HG02571 (cell line): ENCODE measurements around the gene SKAP1.
"Not testable (repeated sequence)": the region's sequence is repeated elsewhere in the genome, so short reads cannot be mapped to it uniquely, and the experiment has no call there.

Experiments
- ATAC-seq: cut with Tn5 transposase; IDR thresholded peaks from one replicate; pipeline ENCODE4 v1.9.1; 2021; ENCODE audit warnings: mild to moderate bottlenecking, moderate library complexity; ENCODE audit not compliant: unreplicated experiment

SKAP1 gene

DNA sequence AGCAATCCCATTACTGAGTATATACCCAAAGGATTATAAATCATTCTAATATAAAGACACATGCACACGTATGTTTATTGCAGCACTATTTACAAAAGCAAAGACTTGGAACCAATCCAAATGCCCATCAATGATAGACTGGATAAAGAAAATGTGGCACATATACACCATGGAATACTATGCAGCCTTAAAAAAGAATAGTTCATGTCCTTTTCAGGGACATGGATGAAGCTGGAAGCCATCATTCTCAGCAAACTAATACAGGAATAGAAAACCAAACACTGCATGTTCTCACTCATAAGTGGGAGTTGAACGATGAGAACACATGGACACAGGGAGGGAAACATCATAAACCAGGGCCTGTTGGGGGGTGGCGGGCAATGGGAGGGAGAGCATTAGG lies 19.3 kb upstream of the SKAP1 start:
- ATAC-seq = not testable (repeated sequence)

DNA sequence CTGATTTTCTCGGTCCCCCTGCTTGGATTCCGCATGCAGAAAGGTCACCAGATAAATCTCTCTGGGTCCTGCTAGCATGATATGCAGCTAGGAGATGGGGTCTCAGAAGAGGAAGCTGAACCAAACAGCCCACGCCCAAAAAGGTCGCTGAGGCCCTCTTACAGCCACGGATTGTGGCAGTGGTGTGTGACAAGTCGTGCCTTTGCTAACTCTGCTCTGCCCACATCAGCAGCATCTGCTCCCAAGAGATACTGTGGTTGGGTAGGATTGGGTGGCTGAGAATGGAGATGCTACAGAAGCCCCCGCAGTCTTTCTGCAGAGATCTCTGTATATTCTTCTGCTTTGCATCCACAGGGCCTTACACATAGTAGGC lies 15.2 kb upstream of the SKAP1 start:
- ATAC-seq = no peak

DNA sequence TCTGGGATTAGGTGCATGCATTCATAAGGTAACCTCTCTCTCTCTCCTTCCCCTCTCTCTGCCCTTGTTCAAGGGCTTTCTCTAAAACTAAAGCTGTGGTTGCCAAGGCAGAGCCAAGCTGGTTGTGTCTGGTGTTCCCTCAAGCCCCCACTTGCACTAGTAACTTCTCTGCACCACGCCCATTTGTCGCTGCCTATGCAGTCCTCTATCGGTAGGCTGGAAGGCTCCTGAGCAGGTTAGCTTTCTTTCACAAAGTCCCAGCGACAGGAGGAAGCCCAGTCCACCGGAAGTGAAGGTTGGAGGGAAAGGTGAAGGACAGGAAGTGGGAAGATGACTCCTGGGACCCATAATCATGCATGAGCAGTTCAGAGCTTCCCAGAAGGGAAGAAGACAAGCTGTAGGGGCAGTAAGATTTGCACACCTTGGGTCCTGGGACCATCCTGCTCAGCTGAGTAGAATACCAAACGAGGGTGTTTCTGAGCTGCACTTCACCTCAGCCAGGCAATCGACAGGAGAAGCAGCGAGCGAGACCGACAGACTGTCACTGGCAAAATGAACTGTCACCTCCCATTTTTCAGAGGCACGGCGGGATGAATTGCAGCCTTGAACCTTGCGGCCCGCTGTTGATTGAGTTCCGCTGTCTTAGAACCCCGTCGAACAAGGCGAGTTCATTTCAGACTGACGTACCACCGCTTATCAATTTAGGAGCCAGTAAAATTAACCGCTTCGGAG lies 14.7 kb upstream of the SKAP1 start:
- no peak for ATAC-seq

DNA sequence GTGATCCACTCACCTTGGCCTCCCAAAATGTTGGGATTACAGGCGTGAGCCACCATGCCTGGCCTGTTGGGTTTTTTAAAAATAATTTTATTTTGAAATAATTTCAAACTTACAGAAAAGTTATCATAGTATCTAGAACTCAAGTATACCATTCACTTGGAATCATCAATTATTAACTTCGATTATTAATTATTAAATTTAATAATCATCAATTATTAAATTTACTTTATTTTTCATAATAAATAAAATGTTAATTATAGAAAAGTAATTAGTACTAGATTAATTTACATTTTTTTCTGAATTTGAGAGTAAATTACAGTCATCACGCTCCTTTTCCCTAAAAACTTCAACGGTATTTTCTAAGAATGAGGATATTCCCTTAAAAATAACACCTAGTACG lies 13.7 kb upstream of the SKAP1 start:
- ATAC-seq = no peak

DNA sequence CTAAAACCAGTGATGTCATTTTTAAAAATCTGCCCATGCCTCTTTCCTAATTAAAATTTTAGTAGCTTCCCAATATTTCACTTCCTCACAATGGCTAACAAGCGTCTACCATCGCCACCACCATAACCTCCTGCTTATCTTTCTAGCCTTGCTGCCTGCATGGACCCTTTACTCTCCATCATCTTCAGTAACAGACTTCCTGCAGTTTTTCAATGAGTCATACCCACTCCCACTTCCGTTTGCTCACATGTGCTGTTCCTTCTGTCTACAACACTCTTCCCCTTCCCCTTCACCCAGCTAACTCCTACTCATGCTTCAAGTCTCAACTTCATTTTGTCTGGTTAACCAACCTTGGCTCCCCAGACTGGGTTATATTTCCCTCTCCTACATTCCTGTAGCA lies 12.8 kb upstream of the SKAP1 start:
- ATAC-seq = no peak

DNA sequence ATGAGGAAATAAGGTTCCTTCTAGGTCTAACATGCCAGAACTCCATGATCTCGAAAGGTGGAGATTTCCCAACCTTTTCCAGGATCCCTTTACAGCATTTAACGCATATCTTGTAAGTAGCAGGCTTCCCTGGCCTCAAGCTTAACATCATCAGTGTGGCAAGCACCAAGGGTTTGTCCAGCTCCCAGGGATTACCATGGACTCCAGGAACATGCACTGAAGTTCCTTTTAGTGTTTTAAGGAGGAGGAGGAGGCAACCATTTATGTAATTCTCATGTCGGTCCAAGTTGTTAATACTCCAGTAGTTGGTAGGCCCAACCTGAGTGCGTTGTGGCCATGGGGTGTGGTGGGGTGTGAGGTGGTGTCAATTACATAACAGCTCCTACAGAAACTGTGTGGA lies 11.8 kb upstream of the SKAP1 start:
- no peak for ATAC-seq

DNA sequence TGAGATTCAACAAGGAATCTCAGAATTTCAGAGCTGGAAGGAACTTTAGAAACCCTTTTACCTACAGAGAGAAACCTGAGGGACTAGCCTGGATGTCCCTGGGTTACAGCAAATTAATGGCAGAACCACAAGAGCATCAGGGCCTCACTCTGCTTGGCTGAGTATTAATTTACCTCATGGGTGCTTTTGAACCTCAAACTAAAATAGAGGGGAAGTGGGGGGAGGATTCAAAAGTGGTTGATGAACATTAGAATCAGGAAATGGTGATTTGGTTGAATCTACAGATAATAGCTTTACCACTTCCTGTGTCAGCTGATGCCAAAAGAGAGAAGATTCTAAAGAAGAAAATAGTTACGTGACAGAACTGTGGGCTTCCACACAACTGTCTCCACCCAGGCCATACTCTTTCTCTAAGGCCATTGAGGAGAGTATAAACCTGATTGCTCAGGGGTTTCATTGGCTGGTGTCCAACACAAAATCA lies 11.3 kb upstream of the SKAP1 start:
- ATAC-seq = no peak

DNA sequence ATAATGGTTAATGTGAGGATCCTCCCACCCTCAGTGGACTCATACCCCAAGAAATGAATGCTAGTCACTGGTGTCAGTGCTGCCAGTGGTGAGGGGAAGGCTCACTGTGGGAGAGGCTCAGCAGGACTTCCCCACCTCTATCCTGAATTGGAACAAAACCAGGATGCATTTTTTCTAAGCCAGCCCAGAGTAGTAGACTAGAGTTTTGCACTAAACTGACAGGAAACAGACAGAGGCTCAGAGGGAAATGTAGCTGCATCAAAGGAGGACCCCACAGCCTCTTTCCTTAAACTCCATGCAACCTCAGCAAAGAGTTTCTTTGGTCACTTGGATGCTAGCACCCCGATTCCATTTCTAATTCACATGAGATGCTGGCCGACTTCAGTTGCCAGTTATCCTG lies 10.7 kb upstream of the SKAP1 start:
- no peak for ATAC-seq

DNA sequence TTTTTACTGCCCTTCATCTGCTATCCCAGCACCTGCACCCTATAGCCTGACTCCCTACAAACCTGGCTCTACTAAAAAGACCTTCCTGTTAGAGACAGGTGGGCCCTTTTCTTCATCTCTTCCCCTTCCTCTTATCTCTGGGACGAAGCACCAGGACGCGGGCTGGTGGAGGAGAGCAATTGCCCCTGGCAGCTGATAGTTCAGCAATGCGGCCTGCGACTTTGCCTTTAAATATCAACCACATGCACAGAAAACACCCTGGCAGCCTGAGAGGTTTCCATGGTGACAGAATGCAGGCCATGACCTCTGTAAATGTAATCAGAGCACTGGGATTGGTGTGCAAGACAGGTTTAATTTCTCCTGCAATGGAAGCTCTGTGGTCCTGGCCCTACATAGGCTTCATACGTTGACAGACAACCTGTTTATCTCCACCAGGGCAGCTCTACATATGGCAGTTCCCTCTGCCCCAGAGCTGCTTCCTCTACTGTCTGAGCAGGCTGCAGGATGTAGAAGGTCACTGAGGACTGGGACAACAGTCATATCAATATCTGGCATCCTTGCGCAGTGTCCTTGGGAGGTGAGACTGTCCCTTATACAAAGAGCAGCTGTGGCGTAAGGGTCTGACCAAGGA lies 10.0 kb upstream of the SKAP1 start:
- no peak for ATAC-seq

DNA sequence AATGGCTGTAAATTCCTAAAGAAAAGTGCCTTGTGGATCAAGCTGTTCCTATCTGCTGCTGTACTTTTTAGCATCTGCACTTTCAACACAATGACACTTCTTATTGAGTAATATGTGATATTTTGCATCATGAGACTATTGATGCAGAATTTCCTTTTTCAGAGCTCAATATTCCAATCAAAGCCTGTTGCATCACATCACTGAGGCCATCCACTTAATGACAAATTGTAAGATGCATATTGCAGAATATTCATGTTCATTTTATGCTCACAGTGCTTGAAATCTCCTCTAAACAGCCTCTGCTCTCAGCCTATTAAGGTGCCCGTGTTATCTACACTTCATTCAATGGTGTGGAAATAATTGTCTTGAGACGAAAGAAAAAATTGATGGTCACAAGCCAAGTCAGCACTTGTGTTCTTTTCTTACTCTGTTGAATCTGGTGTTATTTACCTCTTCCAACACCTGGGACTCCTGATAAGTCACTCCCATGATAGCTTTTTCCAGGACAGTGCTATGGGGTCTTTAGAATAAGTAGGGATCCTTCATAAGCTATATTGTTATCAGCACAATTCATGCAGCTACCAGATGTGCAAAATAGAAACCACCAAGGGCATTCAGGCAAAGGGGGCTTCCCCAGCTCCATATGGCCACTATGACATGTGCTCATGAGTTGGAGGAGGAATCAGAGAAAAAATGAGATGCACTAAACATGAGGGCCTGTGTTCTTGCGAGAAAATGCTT lies 9.3 kb upstream of the SKAP1 start:
- ATAC-seq = no peak

DNA sequence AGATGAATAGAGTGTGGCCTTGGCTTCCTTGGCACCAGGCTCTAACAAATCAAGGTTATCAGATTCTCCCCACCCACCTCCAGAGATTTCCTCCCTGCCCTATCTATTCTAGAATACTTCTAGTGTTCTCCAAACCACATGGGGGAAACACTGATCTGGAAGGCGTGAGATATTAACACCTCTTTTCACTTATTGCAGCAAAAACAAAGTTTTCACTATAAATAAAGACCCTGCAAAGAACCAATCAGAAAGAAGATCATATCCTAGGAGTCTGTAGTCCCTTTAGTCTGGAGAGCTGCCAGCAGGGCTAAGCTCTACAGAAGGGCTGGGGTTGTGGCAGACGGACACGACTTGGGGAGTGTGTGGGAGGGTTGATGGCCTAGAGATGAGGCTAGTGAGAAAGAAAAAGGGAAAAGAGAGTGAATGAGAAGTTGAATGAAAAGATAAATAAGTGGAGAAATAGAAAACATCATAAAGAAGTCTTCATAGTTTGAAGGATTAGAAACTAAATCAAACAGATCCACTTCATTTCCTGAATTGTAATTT lies 8.6 kb upstream of the SKAP1 start:
- ATAC-seq = no peak

DNA sequence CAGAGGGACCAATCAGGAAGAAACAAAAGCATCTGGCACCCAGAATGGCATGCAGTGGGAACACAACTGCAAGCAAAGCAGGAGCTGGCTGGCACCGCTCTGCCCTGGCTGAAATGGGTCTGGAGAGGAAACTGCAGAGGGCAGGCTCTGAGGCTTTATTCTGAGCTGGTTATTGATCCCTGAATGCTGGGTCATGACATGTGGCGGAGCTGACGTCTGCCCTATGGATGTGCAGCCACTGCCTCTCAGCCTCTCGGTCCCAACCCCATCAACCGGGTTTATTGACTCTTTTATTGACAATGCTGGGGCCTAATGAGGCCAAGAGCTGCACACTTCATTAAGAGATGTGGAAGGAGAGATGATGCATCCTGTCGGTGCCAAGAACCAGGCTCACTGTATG lies 3.9 kb upstream of the SKAP1 start:
- ATAC-seq = no peak

DNA sequence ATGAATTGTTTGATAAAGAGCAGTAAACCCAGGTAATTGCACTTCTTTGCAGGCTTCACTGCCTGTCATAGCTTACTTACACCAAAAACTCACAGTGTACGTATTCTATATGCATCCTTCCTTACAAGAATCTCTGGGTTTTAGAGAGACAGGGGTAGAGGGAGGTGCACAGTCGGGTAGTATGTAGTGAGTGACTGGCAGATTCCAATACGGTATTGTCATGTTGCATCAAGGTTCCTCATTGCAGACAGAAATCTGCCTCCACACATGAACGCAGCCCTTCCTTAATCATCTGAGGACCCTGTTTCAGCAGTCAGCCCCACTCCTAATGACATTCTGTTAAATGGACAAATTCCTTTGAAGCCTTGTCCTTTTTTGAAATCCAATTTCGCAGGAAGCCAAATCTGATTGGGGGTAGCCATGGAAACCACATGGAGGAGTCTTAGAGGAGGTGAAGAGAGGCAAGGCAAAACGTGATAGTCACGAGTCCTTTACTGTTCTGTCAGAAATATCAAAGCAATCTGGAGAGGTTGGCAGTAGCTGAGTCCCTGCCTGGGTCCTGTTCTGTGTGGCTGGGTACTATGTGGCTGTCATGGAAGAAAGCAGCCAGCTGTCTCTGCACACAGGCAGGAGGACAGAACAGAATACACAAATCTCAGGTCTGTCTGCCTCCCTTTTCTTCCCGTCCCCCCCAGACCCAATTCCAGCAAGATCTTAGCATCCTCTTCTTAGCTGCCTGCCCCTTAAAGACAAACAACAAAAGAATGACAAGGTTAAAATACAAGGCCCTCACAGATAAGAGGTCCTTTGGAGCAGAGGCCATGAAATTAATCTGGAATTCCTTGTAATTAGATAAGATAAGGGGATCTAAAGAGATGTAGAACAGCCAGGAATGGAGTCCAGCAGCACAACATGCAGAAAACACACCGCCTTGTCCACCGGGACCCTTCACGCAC lies 3.1 kb upstream of the SKAP1 start:
- ATAC-seq = no peak

DNA sequence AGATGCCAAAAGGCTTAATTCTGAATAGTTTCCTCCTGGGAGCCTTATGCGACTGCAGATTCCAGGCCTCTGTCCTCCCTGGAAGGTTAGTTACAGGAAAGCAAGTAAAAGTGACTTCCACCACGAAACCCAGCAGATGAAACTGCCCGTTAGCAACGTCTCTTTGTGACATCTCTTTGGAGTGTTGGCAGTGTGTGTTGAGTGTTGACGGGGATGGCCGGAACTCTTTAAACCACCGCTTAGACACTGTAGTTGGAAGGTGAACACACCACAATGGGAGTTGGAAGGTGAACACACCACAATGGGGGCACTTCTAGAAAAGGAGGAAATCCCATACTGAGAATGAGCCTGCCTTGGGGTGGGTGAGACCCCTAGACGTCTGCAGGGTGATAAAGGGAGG lies 858 bp downstream of the SKAP1 start:
- ATAC-seq = no peak

DNA sequence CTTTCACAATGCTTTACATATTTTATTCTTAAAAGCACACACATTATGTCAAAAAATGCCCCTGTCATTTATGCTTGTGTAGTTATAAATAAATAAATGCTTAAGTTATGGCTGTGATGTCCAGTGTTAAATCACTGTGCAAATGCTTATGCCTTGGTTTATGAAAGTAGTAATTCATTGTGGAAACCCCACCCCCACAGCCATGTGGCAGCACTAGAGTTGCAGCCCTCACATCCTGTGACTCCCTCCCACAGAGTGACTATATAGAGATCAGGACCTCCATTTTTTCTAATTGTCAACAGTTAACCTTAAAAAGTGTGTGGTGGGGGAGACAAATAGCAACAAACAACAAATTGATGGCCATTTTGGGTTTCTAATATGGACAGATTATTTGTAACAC lies 2.4 kb downstream of the SKAP1 start:
- ATAC-seq = no peak

DNA sequence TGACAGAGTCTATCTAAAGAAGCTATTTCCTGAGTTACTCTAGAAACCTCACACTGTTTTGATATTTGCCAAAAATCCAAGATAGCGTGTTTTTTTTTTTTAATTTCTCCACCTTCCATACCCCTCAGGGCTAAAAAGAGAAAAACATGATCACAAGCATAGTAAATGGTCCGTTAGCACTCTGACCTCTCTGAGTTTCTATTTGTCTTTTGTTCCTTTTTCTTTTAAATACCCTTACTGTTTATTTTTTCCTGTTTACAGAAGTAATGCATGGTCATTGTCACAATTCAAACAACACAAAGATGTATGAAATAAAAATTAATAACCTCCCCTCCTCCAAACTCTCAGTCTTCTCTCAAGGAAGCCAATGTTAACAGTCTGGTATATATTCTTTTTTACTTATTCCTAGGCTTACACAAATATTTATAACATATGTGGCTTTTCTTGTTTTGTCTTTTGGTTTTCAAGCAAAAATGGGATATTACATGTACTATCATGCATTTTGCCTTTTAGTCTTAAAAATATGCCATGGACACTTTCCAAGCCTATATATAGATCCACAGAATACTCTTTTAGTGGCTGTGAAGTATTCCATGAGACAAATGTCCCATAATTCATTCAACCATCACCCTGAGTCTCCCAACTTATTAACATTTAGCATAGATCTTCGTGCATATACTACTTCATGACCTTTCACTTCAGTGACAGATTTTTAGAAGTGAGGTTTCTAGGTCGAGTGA lies 3.1 kb downstream of the SKAP1 start:
- no peak for ATAC-seq

DNA sequence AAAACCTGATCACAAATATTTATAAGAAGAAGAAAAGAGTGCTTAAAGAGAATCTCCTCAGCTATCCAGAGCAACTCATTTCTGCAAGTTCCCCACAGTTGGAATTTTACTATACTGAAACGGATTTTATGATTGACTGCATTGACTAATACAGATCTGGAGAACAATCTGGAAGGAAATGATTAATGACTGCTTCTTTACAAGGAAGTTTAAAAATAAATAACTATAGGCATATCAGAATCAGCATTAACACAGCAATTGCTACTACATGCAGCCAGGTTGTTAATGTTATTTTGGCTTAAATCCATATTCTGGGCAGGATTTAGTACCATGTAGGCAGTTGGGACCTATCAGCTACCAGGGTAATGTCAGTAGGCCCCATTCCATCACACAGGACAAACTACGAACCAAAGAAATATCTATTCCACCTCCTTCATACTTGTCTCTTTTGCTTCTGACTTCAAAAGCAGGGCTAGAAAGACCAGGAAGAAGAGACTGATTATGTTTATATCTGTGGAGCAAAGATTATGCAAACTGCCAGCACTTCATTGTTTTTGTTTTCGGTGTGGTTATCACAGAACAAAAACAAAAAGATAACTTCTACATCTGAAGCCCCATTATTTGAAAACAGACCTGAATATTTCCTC lies 3.9 kb downstream of the SKAP1 start:
- no peak for ATAC-seq

DNA sequence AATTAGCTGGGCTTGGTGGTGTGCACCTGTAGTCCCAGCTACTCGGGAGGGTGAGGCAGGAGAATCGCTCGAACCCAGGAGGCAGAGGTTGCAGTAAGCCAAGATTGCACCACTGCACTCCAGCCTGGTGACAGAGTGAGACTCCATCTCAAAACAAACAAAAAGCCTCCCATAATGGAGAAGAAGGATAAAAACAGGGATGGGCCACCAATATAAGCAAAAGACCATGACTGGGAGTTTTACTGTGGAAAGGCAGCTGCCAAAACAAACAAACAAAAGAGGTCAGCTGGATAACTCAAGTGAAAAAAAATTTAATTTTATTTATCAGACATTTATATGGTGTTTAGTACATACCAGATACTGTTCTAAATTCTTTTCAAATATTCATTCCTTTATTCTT lies 8.0 kb downstream of the SKAP1 start:
- ATAC-seq = not testable (repeated sequence)

DNA sequence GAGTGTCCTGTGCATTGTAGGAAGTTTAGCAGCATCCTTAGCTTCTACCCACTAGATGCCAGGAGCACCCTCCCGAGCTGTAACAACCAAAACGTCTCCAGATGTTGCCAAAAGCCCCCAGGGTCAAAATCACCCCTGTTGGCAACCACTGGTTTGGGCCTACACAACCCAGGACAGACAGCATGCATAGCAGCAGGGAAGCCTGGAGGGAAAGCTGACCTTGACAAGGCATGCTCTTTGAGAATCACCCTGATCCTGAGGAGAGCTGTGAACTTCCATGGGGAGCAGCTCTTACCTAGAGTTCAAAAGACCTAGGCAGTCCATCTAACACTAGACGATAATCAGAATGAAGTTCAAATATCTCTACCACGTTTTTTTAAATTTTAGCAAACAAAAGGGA lies 9.2 kb downstream of the SKAP1 start:
- no peak for ATAC-seq

DNA sequence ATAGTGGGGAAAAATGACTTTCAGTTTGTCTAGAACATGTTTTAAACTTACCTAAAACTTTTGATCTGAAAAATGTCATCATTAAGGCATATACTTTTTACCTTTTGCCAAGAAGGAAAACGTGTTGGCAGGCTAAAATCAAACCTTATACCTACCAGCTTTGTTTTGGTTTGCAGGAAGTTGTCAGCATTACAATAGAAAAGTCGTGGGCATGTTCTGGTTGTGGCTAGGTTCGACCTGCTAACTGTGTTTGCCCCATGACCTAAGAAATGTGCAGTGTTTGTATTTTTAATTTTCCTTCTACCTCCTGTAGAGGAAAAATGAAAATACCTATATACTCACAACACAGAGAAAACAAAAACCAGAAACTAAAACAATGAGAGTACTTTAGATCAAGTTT lies 13.0 kb downstream of the SKAP1 start:
- ATAC-seq = no peak
